ENCODE results near the gene COX7A1.
"Not testable (repeated sequence)": the region's sequence is repeated elsewhere in the genome, so short reads cannot be mapped to it uniquely, and the experiment has no call there.

COX7A1 gene

GRCh38 chr19:36141039-36141927, 11.0 kb downstream of the COX7A1 start:
- DNase-seq, result peak; percentile 82

- no peak for DNase-seq
These were observed 11.8 kb downstream of the COX7A1 start for GRCh38 chr19:36140304-36141038.

- DNase-seq, result peak; percentile 87
These were observed 12.6 kb downstream of the COX7A1 start, which contains the start of gene CAPNS1 for GRCh38 chr19:36139473-36140303. Gene CAPNS1, plus strand, starts transcription at chr19:36140066. Its CDS starts 946 bp downstream, at chr19:36141012.

GRCh38 chr19:36139120-36139472, 13.2 kb downstream of the COX7A1 start:
- DNase-seq, result no peak

- DNase-seq, result no peak
These were observed 15.1 kb downstream of the COX7A1 start for GRCh38 chr19:36136964-36137686.

GRCh38 chr19:36134867-36135266, 17.4 kb downstream of the COX7A1 start:
- not testable (repeated sequence) for DNase-seq

- not testable (repeated sequence) for DNase-seq
These were observed 21.0 kb downstream of the COX7A1 start for GRCh38 chr19:36131221-36131620.

- DNase-seq, result no peak
These were observed 23.9 kb downstream of the COX7A1 start for GRCh38 chr19:36128392-36128736.

GRCh38 chr19:36125557-36125956, 26.7 kb downstream of the COX7A1 start:
- DNase-seq, result no peak

GRCh38 chr19:36121486-36122124, 30.6 kb downstream of the COX7A1 start:
- no peak for DNase-seq

GRCh38 chr19:36120984-36121358, 31.3 kb downstream of the COX7A1 start:
- no peak for DNase-seq

GRCh38 chr19:36120092-36120983, 31.9 kb downstream of the COX7A1 start:
- DNase-seq, result no peak

GRCh38 chr19:36116344-36116637, 36.0 kb downstream of the COX7A1 start:
- no peak for DNase-seq

- peak; percentile 85 for DNase-seq
These were observed 36.5 kb downstream of the COX7A1 start, which contains the start of gene TBCB for GRCh38 chr19:36115453-36116343. Gene TBCB, plus strand, starts transcription at chr19:36115468. Its CDS starts 93 bp downstream, at chr19:36115561.

- DNase-seq, result peak; percentile 99
These were observed 37.4 kb downstream of the COX7A1 start, which contains the start of gene POLR2I for GRCh38 chr19:36114721-36115452. Gene POLR2I, minus strand, starts transcription at chr19:36114875. Its CDS starts 19 bp downstream, at chr19:36114856.

GRCh38 chr19:36113894-36114720, 38.1 kb downstream of the COX7A1 start:
- DNase-seq, result peak; percentile 10

- DNase-seq, result no peak
These were observed 38.8 kb downstream of the COX7A1 start for GRCh38 chr19:36113425-36113824.

GRCh38 chr19:36112678-36113077, 39.6 kb downstream of the COX7A1 start:
- no peak for DNase-seq
